ENCODE results near the gene LHFPL3.

LHFPL3 gene

DNA sequence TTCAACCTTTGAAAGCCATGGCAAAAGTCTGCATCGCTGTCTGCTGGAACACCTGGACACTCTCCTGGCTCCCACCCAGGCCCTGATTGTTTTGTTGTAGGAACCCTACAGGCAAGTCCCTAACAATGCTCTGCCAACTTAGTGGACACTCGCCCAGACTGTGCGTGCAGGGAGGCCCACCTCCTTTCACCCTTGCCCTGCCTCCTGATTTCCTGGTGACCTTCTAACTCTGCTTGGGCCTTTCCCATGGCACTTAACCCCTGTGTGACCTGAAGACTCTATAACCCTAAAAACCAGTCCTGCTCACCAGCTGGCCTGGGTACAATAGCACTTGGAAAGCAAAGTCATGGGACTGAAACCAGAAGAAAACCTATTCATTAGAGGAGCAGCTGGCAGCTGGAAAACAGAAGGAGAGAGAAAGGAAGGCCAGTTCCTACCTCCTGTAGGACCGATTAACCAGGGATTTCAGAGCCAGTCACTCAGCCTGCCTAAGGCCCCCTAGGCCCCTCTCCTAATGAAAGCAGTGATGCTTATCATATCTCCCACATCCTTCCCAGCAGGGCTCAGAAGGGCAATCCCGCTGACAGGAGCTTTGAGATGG lies 602.9 kb downstream of the LHFPL3 start:
- H3K4me3 ChIP-seq (ENCODE audit: low read depth, low read length), result no peak overlapping the region
- no peak for TF ChIP-seq POLR2A (IDR thresholded peaks at IDR 0.05; ENCODE audit: extremely low read depth, insufficient read length)
- TF ChIP-seq MYC (IDR thresholded peaks at IDR 0.05; ENCODE audit: low read depth, low read length), result no peak
- TF ChIP-seq, protein P1, sequence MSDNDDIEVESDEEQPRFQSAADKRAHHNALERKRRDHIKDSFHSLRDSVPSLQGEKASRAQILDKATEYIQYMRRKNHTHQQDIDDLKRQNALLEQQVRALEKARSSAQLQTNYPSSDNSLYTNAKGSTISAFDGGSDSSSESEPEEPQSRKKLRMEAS (IDR thresholded peaks at IDR 0.05; ENCODE audit: low read depth, low read length), result no peak
- no peak for TF ChIP-seq CTCF (IDR thresholded peaks at IDR 0.05; ENCODE audit: low read depth, low read length)
- DNase-seq (ENCODE audit: low read depth), result no peak

DNA sequence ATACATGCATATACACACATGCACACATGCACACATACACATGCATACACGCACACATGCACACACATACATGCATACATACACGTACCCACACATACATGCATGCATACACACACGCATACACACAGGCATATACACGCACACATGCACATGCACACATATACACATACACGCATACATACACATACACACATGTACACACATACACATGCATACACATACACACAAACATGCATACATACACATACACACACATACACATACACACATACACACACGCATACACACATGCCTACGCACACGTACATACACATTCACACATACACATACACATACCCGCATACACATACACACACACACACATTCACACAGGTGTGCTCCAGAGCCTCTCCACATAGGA lies 604.6 kb downstream of the LHFPL3 start:
- no peak for DNase-seq (ENCODE audit: low read depth)
- H3K4me3 ChIP-seq (ENCODE audit: low read depth, low read length), result no peak overlapping the region
- TF ChIP-seq CTCF (IDR thresholded peaks at IDR 0.05; ENCODE audit: low read depth, low read length) (no peak), MYC (IDR thresholded peaks at IDR 0.05; ENCODE audit: low read depth, low read length) (no peak), POLR2A (IDR thresholded peaks at IDR 0.05; ENCODE audit: extremely low read depth, insufficient read length) (no peak)
- TF ChIP-seq, protein P1 (IDR thresholded peaks at IDR 0.05; ENCODE audit: low read depth, low read length), result no peak

DNA sequence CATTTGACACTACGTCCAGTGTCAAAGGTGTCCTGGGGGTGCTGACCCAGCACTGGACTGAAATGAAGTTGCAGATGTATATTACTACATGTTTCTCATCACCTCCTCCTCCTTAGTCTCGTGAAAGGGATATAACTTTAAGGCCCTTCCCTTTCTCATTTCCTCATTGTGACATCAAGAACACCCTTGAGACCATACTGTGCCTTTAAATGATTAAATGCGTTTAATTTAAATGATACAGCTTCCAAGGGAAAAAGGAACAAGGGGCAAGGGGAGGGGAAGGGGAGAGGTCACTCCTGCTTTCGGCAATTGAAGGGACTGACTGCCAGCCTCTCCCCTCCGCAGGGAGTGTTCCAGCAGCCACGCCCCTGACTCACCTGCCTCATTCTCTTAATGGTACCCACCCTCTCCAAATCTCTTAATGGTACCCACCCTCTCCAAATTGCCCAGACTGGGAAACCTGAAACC lies 605.2 kb downstream of the LHFPL3 start:
- DNase-seq (ENCODE audit: low read depth), result peak; percentile 45
- TF ChIP-seq, protein P1 (IDR thresholded peaks at IDR 0.05; ENCODE audit: low read depth, low read length), result no peak
- TF ChIP-seq CTCF (IDR thresholded peaks at IDR 0.05; ENCODE audit: low read depth, low read length) (no peak), POLR2A (IDR thresholded peaks at IDR 0.05; ENCODE audit: extremely low read depth, insufficient read length) (no peak), MYC (IDR thresholded peaks at IDR 0.05; ENCODE audit: low read depth, low read length) (no peak)
- no peak overlapping the region for H3K4me3 ChIP-seq (ENCODE audit: low read depth, low read length)

- no peak overlapping the region for H3K4me3 ChIP-seq (ENCODE audit: low read depth, low read length)
- DNase-seq (ENCODE audit: low read depth), result no peak
- TF ChIP-seq POLR2A (IDR thresholded peaks at IDR 0.05; ENCODE audit: extremely low read depth, insufficient read length) (no peak), MYC (IDR thresholded peaks at IDR 0.05; ENCODE audit: low read depth, low read length) (no peak), CTCF (IDR thresholded peaks at IDR 0.05; ENCODE audit: low read depth, low read length) (no peak)
- TF ChIP-seq, protein P1 (IDR thresholded peaks at IDR 0.05; ENCODE audit: low read depth, low read length), result no peak
These were observed 606.3 kb downstream of the LHFPL3 start for GRCh38 chr7:104934665-104935064.

DNA sequence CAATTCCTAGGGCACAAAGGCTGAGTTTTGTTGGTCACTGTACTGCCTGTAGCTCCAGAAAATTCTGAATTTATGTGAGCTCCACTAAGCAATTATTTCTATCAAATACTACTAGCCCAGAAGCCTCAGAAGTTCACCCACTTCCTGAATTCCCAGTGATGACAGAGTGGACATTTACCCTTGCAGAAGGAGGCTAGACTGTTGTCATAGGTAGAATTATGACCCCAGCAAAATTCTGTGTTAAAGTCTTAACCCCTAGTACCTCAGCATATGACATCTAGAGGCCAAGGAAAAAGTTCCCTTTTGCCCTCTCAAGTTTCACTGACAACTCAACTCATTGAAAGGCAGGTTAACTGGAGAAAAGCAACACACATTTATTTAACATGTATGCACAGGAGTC lies 606.9 kb downstream of the LHFPL3 start:
- no peak for DNase-seq (ENCODE audit: low read depth)
- TF ChIP-seq POLR2A (IDR thresholded peaks at IDR 0.05; ENCODE audit: extremely low read depth, insufficient read length) (no peak), MYC (IDR thresholded peaks at IDR 0.05; ENCODE audit: low read depth, low read length) (no peak), CTCF (IDR thresholded peaks at IDR 0.05; ENCODE audit: low read depth, low read length) (no peak)
- TF ChIP-seq, protein P1 (IDR thresholded peaks at IDR 0.05; ENCODE audit: low read depth, low read length), result no peak
- H3K4me3 ChIP-seq (ENCODE audit: low read depth, low read length), result no peak overlapping the region
